IMR-90 (cell line): ENCODE results near the gene ABHD3.
"Not testable (repeated sequence)": the region's sequence is repeated elsewhere in the genome, so short reads cannot be mapped to it uniquely, and the experiment has no call there.

Experiments used
- CEBPB ChIP-seq: IDR thresholded peaks from 2 replicates; pipeline ENCODE4 v1.6.1; 2012; ENCODE audit warnings: low read depth, low read length, improper control_type of control experiment
- MXI1 ChIP-seq: IDR thresholded peaks from 2 replicates; pipeline ENCODE4 v1.6.1; 2012; ENCODE audit warnings: low read depth, mild to moderate bottlenecking, low read length, moderate library complexity, borderline replicate concordance
- POLR2A ChIP-seq: IDR thresholded peaks from 2 replicates; pipeline ENCODE4 v1.6.1; 2012; ENCODE audit warnings: mild to moderate bottlenecking, low read depth, low read length
- RAD21 ChIP-seq: IDR thresholded peaks from 2 replicates; pipeline ENCODE4 v1.6.1; 2012; ENCODE audit warnings: low read length, improper control_type of control experiment
- SMC3 ChIP-seq: fragments of 150-350 bp; IDR thresholded peaks from 2 replicates; pipeline ENCODE4 v1.6.1; 2016; ENCODE audit warnings: low read depth, mild to moderate bottlenecking, antibody characterized with exemption, low read length, moderate library complexity
- TF ChIP-seq, protein P1 (sequence below): conservative IDR thresholded peaks from 2 replicates; pipeline ENCODE4 v1.5.1; 2012; ENCODE audit warnings: mild to moderate bottlenecking, low read depth, low read length, improper control_type of control experiment
- TF ChIP-seq, protein P2 (sequence below): fragments of 150-350 bp; IDR thresholded peaks from 2 replicates; pipeline ENCODE4 v1.6.1; 2017; ENCODE audit warnings: mild to moderate bottlenecking, antibody characterized with exemption, low read length, low read depth

GRCh38 chr18:21621640-21622039 lies 82.9 kb downstream of the ABHD3 start:
- TF ChIP-seq, protein P1, sequence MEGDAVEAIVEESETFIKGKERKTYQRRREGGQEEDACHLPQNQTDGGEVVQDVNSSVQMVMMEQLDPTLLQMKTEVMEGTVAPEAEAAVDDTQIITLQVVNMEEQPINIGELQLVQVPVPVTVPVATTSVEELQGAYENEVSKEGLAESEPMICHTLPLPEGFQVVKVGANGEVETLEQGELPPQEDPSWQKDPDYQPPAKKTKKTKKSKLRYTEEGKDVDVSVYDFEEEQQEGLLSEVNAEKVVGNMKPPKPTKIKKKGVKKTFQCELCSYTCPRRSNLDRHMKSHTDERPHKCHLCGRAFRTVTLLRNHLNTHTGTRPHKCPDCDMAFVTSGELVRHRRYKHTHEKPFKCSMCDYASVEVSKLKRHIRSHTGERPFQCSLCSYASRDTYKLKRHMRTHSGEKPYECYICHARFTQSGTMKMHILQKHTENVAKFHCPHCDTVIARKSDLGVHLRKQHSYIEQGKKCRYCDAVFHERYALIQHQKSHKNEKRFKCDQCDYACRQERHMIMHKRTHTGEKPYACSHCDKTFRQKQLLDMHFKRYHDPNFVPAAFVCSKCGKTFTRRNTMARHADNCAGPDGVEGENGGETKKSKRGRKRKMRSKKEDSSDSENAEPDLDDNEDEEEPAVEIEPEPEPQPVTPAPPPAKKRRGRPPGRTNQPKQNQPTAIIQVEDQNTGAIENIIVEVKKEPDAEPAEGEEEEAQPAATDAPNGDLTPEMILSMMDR = not testable (repeated sequence)
- TF ChIP-seq SMC3, MXI1, POLR2A, RAD21, CEBPB: not testable (repeated sequence)
- TF ChIP-seq, protein P2, sequence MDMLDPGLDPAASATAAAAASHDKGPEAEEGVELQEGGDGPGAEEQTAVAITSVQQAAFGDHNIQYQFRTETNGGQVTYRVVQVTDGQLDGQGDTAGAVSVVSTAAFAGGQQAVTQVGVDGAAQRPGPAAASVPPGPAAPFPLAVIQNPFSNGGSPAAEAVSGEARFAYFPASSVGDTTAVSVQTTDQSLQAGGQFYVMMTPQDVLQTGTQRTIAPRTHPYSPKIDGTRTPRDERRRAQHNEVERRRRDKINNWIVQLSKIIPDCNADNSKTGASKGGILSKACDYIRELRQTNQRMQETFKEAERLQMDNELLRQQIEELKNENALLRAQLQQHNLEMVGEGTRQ = not testable (repeated sequence)
